HG03066 (cell line): ENCODE measurements around the gene ATP5F1E.
"Not testable (repeated sequence)": the region's sequence is repeated elsewhere in the genome, so short reads cannot be mapped to it uniquely, and the experiment has no call there.

Source experiments
- ATAC-seq: cut with Tn5 transposase; IDR thresholded peaks from one replicate; pipeline ENCODE4 v1.9.1; 2021; ENCODE audit warnings: low read depth; ENCODE audit not compliant: unreplicated experiment

ATP5F1E gene

GRCh38 chr20:59022754-59023153 lies 9.4 kb downstream of the ATP5F1E start:
- ATAC-seq = no peak

GRCh38 chr20:59020938-59021551 lies 11.1 kb downstream of the ATP5F1E start:
- ATAC-seq = no peak

- no peak for ATAC-seq
Observed at GRCh38 chr20:59019217-59019616, 12.9 kb downstream of the ATP5F1E start, which contains the start of gene TUBB1. Gene TUBB1, plus strand, starts transcription at chr20:59019429. Its CDS starts 94 bp downstream, at chr20:59019523.

- no peak for ATAC-seq
Observed at GRCh38 chr20:59018817-59019216, 13.3 kb downstream of the ATP5F1E start.

- ATAC-seq = no peak
Observed at GRCh38 chr20:59017493-59018231, 14.5 kb downstream of the ATP5F1E start.

GRCh38 chr20:59016795-59017492 lies 15.2 kb downstream of the ATP5F1E start:
- no peak for ATAC-seq

GRCh38 chr20:59015812-59016711 lies 16.1 kb downstream of the ATP5F1E start:
- ATAC-seq = no peak

- ATAC-seq = no peak
Observed at GRCh38 chr20:59015411-59015810, 16.7 kb downstream of the ATP5F1E start.

GRCh38 chr20:59014680-59015389 lies 17.3 kb downstream of the ATP5F1E start:
- no peak for ATAC-seq

- ATAC-seq = no peak
Observed at GRCh38 chr20:59013959-59014608, 18.1 kb downstream of the ATP5F1E start.

- no peak for ATAC-seq
Observed at GRCh38 chr20:59013031-59013951, 18.8 kb downstream of the ATP5F1E start.

GRCh38 chr20:59011874-59012157 lies 20.3 kb downstream of the ATP5F1E start:
- ATAC-seq = not testable (repeated sequence)

- ATAC-seq = no peak
Observed at GRCh38 chr20:59010995-59011873, 20.9 kb downstream of the ATP5F1E start.

- ATAC-seq = no peak
Observed at GRCh38 chr20:59010321-59010994, 21.7 kb downstream of the ATP5F1E start.

- ATAC-seq = no peak
Observed at GRCh38 chr20:59008715-59009336, 23.3 kb downstream of the ATP5F1E start.

GRCh38 chr20:59007665-59008511 lies 24.2 kb downstream of the ATP5F1E start:
- ATAC-seq = peak; percentile 37
